ENCODE data around the gene CCDC81.
"Not testable (repeated sequence)": the region's sequence is repeated elsewhere in the genome, so short reads cannot be mapped to it uniquely, and the experiment has no call there.

The CCDC81 gene

GRCh38 chr11:86374586-86374985 lies at the start of gene CCDC81:
Gene CCDC81, plus strand, starts transcription at chr11:86374887. Its CDS starts 277 bp downstream, at chr11:86375164.
- DNase-seq (ENCODE audit: low read depth) = no peak

GRCh38 chr11:86335131-86335767 lies 39.4 kb upstream of the CCDC81 start:
- DNase-seq (ENCODE audit: low read depth) = no peak

GRCh38 chr11:86337227-86337626 lies 37.5 kb upstream of the CCDC81 start:
- DNase-seq (ENCODE audit: low read depth) = no peak

- no peak for DNase-seq (ENCODE audit: low read depth)
Observed at GRCh38 chr11:86341382-86341781, 33.3 kb upstream of the CCDC81 start.

- DNase-seq (ENCODE audit: low read depth) = no peak
Observed at GRCh38 chr11:86346513-86346912, 28.2 kb upstream of the CCDC81 start.

- DNase-seq (ENCODE audit: low read depth) = peak; percentile 8
Observed at GRCh38 chr11:86355256-86355655, 19.4 kb upstream of the CCDC81 start.

GRCh38 chr11:86357412-86357811 lies 17.3 kb upstream of the CCDC81 start:
- DNase-seq (ENCODE audit: low read depth) = not testable (repeated sequence)

- DNase-seq (ENCODE audit: low read depth) = no peak
Observed at GRCh38 chr11:86358720-86359119, 16.0 kb upstream of the CCDC81 start.

- peak; percentile 72 for DNase-seq (ENCODE audit: low read depth)
Observed at GRCh38 chr11:86360775-86361395, 13.8 kb upstream of the CCDC81 start.

- no peak for DNase-seq (ENCODE audit: low read depth)
Observed at GRCh38 chr11:86363424-86363823, 11.3 kb upstream of the CCDC81 start.

GRCh38 chr11:86365546-86365945 lies 9.1 kb upstream of the CCDC81 start:
- peak; percentile 8 for DNase-seq (ENCODE audit: low read depth)

- DNase-seq (ENCODE audit: low read depth) = no peak
Observed at GRCh38 chr11:86369668-86370067, 5.0 kb upstream of the CCDC81 start.

- DNase-seq (ENCODE audit: low read depth) = no peak
Observed at GRCh38 chr11:86370171-86370570, 4.5 kb upstream of the CCDC81 start.

GRCh38 chr11:86370922-86371594 lies 3.6 kb upstream of the CCDC81 start:
- DNase-seq (ENCODE audit: low read depth) = peak; percentile 79

- DNase-seq (ENCODE audit: low read depth) = no peak
Observed at GRCh38 chr11:86372041-86372440, 2.6 kb upstream of the CCDC81 start.

- no peak for DNase-seq (ENCODE audit: low read depth)
Observed at GRCh38 chr11:86372586-86372985, 2.1 kb upstream of the CCDC81 start.

GRCh38 chr11:86374069-86374468 lies 618 bp upstream of the CCDC81 start:
- no peak for DNase-seq (ENCODE audit: low read depth)

- no peak for DNase-seq (ENCODE audit: low read depth)
Observed at GRCh38 chr11:86377972-86378371, 3.3 kb downstream of the CCDC81 start.

- no peak for DNase-seq (ENCODE audit: low read depth)
Observed at GRCh38 chr11:86380295-86381059, 5.8 kb downstream of the CCDC81 start.

GRCh38 chr11:86383041-86383955 lies 8.6 kb downstream of the CCDC81 start:
- DNase-seq (ENCODE audit: low read depth) = no peak

- no peak for DNase-seq (ENCODE audit: low read depth)
Observed at GRCh38 chr11:86386283-86386682, 11.6 kb downstream of the CCDC81 start.

- no peak for DNase-seq (ENCODE audit: low read depth)
Observed at GRCh38 chr11:86386746-86387145, 12.1 kb downstream of the CCDC81 start.
